Activated CD8-positive, alpha-beta memory T cell treated with anti-CD3 and anti-CD28 coated beads, Interleukin-2, amount 50 U/mL, for 4 hours (primary cell): ENCODE results near the gene FCHSD1.

Source experiments
- DNase-seq: peaks from one replicate; pipeline ENCODE4 v3.0.0-alpha.2; 2020

The FCHSD1 gene

GRCh38 chr5:141672841-141673813, 21.9 kb upstream of the FCHSD1 start:
- no peak for DNase-seq

DNA sequence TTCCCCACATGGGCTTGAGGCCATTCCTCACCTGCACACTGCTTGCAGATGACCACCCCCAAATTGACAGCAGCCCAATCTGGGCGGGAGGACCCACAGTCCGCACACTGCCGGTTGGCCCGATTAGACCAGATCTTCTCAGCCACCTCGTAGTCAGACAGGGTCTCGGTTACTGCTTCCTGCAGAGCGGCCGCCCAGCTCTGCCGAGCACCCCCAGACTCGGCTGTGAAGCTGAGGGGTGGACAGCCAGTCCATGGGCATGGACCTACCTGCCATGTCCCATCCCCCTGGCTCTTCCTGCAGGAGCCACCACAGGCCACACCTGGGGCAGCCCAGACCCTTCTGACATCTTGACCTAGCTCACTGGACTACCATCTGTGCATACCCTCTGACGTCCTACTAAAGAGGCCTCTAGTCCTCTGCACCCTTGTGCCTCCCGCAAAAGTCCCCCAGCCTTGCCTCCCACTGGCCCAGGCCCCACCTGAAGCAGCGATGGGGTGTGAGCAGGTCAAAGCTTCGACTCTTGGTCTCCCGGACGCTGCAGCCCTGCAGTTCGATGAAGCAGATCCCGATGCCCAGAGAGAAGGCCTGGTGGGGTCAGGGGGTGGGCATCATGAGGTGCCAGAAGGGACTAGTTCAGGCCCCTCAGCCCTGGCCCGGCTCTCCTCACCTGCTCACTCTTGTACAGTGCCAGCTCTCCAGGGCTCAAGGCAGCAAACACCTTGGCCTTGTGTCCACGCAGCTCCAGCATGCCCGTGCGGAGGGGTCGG, 21.0 kb upstream of the FCHSD1 start:
- no peak for DNase-seq

DNA sequence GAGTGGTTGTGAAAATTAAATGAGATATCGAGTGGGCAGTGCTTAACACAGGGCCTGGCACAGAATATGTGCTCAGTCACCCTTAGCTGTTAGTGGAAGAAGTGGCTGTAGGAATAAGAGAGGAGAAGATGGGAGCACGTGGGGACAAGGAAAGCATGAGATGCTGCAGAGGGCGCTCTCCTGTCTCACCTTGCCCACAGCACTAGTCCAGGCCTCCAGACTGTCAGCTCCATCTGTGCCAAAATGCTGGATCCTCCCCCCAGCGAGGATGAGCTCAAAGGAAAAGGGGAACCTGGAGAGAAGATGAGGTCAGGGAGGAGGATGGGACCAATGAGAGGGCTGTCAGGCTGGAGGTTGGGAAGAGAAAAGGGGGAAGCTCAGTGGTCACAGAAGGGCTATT, 18.3 kb upstream of the FCHSD1 start:
- no peak for DNase-seq

DNA sequence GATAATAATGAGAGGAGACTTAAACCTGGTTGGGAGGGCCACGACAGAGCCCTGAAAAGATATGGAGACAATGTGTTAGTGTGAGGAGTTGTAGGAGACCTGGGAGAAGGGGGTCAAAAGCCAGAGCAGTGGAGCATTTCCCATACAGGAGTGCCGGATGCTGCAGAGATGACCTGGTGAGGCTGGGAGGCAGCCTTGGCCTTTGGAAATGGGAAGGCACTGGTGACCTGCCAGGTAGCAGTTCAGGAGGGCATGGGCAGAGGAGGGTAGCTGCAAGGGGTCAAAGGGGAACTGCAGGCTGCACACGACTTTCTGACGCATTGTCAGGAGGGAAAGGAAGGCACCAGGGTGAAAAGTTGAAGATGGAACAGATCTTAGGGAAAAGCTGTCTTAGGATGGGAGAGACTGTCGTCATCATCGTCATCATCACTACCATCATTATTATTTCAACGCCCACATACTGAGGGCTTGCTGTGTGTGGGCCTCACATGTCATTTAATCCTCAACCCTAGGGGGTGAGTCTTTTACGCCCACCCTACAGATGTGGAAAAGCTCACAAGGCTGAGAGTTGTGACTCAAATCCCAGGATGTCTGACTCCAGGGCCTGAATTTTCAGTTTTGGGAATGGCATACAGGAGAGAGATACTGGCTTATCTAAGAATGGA, 17.5 kb upstream of the FCHSD1 start:
- DNase-seq: no peak

- DNase-seq: no peak
Measured at GRCh38 chr5:141665995-141666940, 15.1 kb upstream of the FCHSD1 start.

- peak; percentile 76 for DNase-seq
Measured at GRCh38 chr5:141664733-141665461, 13.7 kb upstream of the FCHSD1 start.

DNA sequence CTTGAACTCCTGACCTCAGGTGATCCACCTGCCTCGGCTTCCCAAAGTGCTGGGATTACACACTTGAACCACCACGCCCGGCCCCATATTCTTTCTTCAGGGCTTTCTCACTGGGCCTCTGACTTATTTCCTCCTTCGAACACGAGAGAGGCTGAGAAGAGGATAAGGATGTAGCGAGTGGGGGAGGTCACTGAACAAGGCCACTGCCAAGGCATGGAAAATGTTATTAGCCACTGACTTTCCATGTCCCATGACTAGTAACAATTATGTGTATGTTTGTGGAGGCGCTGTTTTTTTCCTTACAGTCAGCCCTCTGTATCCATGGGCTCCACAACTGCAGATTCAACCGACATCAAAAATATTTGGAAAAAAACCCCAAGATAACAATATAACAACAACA, 12.3 kb upstream of the FCHSD1 start:
- no peak for DNase-seq

GRCh38 chr5:141662028-141662427, 10.8 kb upstream of the FCHSD1 start:
- no peak for DNase-seq

- DNase-seq: no peak
Measured at GRCh38 chr5:141657937-141658545, 6.8 kb upstream of the FCHSD1 start.

GRCh38 chr5:141657404-141657803, 6.2 kb upstream of the FCHSD1 start:
- no peak for DNase-seq

GRCh38 chr5:141656396-141656795, 5.2 kb upstream of the FCHSD1 start:
- DNase-seq: no peak

GRCh38 chr5:141655020-141655419, 3.8 kb upstream of the FCHSD1 start:
- no peak for DNase-seq

DNA sequence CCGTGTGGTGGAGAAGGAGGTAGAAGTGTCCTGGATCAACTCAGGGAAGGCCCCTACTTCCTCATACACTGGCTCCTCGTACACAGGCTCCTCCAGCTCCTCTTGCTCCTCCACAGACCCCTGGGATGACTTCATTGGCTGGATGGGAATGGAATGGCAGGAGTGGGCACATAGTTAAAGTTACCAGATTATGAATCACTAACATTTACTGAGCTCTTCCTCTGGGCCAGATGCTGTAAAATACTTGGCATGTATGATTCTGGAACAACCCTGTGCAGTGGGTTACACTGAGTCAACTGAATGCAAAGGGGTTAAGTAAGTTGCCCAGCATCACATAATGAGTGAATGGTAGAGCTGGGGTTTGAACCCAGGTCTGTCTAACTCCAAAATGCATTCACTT, 3.1 kb upstream of the FCHSD1 start:
- no peak for DNase-seq

- no peak for DNase-seq
Measured at GRCh38 chr5:141651728-141652105, 499 bp upstream of the FCHSD1 start.

DNA sequence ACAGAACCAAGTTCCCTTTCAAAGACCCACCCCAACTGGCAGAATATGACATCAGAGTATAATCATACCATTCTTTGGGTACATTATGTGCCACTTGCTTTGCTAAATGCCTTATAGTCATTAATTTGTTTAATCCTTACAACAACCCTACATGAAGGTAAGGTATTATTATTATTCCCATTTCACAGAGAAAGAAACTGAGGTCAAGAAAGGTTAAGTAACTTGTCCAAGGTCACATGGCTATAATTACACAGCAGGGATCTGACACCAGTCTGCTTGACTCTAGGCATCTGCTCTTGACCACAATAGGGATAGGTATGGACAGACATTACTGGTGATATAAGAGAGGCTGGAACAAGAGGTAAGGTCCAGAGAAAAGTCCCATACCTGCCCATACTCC, 1.2 kb downstream of the FCHSD1 start:
- DNase-seq: no peak

DNA sequence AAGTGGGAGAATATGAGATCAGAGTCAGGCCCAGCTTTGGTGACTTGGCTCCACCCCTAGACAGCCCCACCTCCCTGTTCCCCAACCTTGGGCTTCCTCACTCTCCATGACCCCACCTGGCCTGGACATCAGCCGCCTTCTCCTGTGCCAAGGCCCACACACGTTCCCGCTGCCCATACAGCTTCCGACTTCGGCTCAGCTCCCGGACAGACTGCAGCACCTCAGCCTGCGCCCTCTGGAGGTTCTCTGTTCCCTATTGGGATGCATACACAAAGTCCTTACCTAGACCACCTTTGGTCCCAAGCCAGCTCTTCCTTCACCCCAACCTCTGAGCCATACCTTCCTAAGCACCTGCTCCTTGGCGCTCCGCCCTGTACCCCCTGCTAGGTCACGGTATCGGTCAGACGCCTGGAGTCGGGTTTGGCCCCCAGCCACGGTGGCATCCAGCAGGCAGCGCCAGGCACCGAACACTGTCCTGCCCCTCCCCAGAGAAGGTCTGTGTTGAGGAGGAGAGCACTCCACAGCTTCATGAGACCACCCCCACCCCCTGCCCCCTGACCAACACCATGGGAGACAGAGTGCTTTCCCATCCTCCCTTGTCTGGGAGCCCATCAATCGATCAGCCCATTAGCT, 2.0 kb downstream of the FCHSD1 start:
- DNase-seq: no peak

DNA sequence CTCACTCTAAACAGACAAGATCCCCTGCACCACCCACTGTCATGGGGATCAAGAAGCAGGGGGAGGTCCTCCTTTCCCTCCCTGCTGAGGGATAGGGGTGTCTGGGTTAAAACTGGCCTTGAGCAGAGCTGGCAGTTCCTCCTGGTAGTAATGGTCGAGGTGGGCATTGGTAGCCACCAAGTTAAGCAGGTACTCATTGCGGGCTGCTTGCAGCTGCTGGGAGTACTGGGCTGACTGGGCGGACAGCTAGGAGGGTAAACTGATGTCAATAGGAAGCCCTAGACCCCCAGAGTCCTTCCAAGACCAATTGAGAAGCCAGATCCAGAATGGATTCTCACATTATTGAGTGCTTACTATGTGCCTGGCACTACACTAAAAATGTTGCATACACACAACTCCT, 3.4 kb downstream of the FCHSD1 start:
- DNase-seq: no peak

GRCh38 chr5:141647242-141647641, 4.0 kb downstream of the FCHSD1 start:
- no peak for DNase-seq

DNA sequence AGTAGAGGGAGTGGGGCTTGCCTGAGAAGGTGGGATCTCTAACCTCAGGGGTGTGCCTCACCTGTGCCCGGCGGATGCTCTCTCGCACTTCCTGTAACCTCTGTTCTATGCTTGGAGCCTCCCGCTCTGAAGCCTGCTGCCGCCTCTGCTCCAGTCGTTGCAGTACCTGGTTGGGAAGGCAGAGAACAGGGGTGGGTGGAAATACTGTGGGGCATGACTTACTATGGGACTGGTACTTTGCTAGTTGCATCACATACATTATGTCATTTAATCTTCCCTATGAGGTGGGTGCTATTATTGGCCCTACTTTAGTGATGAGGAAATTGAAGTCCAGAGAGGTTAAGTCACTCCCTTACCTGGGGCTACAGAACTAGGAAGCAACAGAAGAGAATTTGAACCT, 5.2 kb downstream of the FCHSD1 start:
- DNase-seq: no peak

GRCh38 chr5:141641634-141642267, 9.5 kb downstream of the FCHSD1 start:
- no peak for DNase-seq
